Adrenal gland (tissue), 5 donors: Measurements from ENCODE around the gene ZMYND10.

Experiments used
- POLR2A ChIP-seq, 2 donors: fragments of 450-650 bp; IDR thresholded peaks; one replicate each; pipeline ENCODE4 v1.6.1; 2017; ENCODE audit warnings: antibody characterized with exemption in 2 of 2, mild to moderate bottlenecking in 2 of 2, moderate library complexity in 1 of 2
- TF ChIP-seq, protein P1 (sequence below), 6 experiments: fragments of 450-650 bp in 4 of 6; fragments of 200-600 bp in 2 of 6; sonication (generic) in 1 of 6; IDR thresholded peaks; 1 replicate in 5 of 6; 2 replicates in 1 of 6; pipeline versions ENCODE4 v1.5.1 to v1.8.0; 2016 to 2021; ENCODE audit warnings: antibody characterized with exemption in 6 of 6, mild to moderate bottlenecking in 2 of 6, moderate library complexity in 1 of 6
- donor health status: DM: no; HTN: no; CAD: no.

DNA sequence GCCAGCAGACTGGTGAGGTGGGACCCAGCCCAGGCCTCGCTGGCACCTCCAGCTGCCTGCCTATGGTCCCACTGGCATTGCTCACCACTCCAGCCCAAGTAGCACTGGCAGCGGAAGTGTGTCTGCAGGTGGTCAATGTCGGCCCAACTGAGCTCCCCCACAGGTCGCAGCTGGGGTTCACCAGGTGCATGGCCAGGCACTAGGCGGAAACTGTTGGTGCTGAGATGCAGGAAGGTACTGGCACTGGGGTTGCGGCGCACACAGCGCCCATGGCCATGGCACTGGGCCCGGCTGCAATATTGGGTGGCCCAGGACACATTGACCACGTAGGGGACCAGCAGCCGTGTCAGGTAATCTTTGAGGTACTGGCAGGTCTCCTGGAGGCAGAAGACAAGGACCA, 27.4 kb downstream of the ZMYND10 start:
- TF ChIP-seq, protein P1, sequence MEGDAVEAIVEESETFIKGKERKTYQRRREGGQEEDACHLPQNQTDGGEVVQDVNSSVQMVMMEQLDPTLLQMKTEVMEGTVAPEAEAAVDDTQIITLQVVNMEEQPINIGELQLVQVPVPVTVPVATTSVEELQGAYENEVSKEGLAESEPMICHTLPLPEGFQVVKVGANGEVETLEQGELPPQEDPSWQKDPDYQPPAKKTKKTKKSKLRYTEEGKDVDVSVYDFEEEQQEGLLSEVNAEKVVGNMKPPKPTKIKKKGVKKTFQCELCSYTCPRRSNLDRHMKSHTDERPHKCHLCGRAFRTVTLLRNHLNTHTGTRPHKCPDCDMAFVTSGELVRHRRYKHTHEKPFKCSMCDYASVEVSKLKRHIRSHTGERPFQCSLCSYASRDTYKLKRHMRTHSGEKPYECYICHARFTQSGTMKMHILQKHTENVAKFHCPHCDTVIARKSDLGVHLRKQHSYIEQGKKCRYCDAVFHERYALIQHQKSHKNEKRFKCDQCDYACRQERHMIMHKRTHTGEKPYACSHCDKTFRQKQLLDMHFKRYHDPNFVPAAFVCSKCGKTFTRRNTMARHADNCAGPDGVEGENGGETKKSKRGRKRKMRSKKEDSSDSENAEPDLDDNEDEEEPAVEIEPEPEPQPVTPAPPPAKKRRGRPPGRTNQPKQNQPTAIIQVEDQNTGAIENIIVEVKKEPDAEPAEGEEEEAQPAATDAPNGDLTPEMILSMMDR (IDR thresholded peaks at IDR 0.05), result no peak
- TF ChIP-seq POLR2A (IDR thresholded peaks at IDR 0.05), result no peak
